Tibial artery (tissue), 4 donors: ENCODE results near the gene TAPBP.
A peak's percentile ranks its signal among the peaks of the same experiment; 100 is the strongest.
"Not testable (repeated sequence)": the region's sequence is repeated elsewhere in the genome, so short reads cannot be mapped to it uniquely, and the experiment has no call there.

Experiments used
- DNase-seq, 2 donors: peaks; one replicate each; pipeline ENCODE4 v3.0.0-alpha.2; 2019
- H3K27ac ChIP-seq, 2 donors: fragments of 200-600 bp; sonication (generic) in 1 of 2; 1 replicate in 1 of 2; 2 replicates in 1 of 2; pipeline ENCODE4 v1.5.1; 2018 to 2019; ENCODE audit warnings: mild to moderate bottlenecking in 1 of 2
- H3K27me3 ChIP-seq, 2 donors: fragments of 200-600 bp; sonication (generic) in 1 of 2; one replicate each; pipeline versions ENCODE4 v1.5.1 to v1.6.0; 2016 to 2019
- H3K36me3 ChIP-seq, 3 donors: fragments of 200-600 bp; sonication (generic) in 2 of 3; one replicate each; pipeline ENCODE4 v1.5.1; 2016 to 2019; ENCODE audit warnings: mild to moderate bottlenecking in 2 of 3
- H3K4me1 ChIP-seq, 4 donors: fragments of 200-600 bp; sonication (generic) in 2 of 4; 1 replicate in 3 of 4; 2 replicates in 1 of 4; pipeline ENCODE4 v1.5.1; 2016 to 2019
- H3K4me3 ChIP-seq, 2 donors: fragments of 200-600 bp; sonication (generic) in 1 of 2; 1 replicate in 1 of 2; 2 replicates in 1 of 2; pipeline ENCODE4 v1.5.1; 2018 to 2019; ENCODE audit warnings: mild to moderate bottlenecking in 2 of 2
- H3K9me3 ChIP-seq, 3 donors: fragments of 200-600 bp; sonication (generic) in 1 of 3; one replicate each; pipeline ENCODE4 v1.5.1; 2016 to 2019
- intact Hi-C: fragments of 100-400 bp; cut with DNase I; formaldehyde crosslinking; loops from one replicate; pipeline ENCODE4 v1.15.0; 2023; ENCODE audit warnings: low total_unique reads
- TF ChIP-seq, protein P1 (sequence below), 2 experiments: fragments of 200-600 bp in 1 of 2; fragments of 450-650 bp in 1 of 2; IDR thresholded peaks; one replicate each; pipeline ENCODE4 v1.5.1; 2017 to 2019; ENCODE audit warnings: antibody characterized with exemption in 2 of 2, mild to moderate bottlenecking in 1 of 2, moderate library complexity in 1 of 2

TAPBP gene

DNA sequence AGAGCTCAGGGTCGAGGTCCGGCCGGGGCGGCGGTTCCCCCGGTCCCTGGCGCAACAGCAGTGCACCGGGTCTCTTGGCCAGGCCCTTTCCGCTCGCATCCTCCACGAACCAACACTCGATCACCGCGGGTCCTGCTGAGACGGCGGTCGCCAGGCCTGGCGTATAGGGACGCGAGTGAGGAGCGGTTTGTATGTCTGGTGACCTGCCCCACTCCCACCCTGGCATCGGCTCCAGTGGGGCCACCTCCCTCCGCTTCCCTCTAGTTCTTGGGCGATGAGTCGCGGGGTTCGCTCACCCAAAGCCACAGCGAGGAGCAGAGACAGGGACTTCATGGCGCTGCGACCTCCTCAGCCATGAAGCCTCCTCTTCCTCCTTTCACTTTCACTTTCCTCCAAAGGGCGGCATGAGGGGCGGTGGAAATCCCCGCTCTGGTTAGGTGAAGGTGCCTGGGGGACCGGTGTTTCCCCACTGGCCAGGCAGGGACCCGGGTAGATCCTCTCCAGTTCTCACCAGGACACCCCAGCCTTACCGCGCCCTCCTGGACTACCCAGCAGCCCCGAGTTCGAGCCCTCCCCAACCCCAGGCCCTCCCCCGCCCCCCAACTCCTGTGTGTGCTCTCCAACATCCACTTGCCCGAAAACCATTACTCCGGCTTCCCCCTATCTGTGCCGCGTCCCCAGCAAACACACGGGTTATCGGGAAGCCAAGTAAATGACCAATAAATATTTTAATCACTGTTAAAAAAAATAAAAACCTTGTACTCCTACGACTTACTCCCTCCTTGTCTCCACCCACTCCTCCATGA lies at the start of gene TAPBP:
Gene TAPBP (minus strand): TSS at position 370 of the 806 bp plus-strand sequence. CDS start 37 bp downstream, at position 333.
- TF ChIP-seq, protein P1, sequence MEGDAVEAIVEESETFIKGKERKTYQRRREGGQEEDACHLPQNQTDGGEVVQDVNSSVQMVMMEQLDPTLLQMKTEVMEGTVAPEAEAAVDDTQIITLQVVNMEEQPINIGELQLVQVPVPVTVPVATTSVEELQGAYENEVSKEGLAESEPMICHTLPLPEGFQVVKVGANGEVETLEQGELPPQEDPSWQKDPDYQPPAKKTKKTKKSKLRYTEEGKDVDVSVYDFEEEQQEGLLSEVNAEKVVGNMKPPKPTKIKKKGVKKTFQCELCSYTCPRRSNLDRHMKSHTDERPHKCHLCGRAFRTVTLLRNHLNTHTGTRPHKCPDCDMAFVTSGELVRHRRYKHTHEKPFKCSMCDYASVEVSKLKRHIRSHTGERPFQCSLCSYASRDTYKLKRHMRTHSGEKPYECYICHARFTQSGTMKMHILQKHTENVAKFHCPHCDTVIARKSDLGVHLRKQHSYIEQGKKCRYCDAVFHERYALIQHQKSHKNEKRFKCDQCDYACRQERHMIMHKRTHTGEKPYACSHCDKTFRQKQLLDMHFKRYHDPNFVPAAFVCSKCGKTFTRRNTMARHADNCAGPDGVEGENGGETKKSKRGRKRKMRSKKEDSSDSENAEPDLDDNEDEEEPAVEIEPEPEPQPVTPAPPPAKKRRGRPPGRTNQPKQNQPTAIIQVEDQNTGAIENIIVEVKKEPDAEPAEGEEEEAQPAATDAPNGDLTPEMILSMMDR (IDR thresholded peaks at IDR 0.05), result peak in 1 of 2 experiments; percentile 10
- Histone ChIP-seq H3K36me3 (peaks cover 1 to 27% (median 4%) of the 10 kb centered on the region in 3 donors), H3K4me3 (peak within 1 kb of the TSS; percentile 83 to 94), H3K27me3 (no peaks in the 10 kb centered on the region), H3K27ac (peak within 1 kb of the TSS; percentile 95), H3K9me3 (no peaks in the 10 kb centered on the region), H3K4me1 (peaks cover 0 to 53% (median 41%) of the 10 kb centered on the region in 4 donors)
- peak; percentile 60 to 83 for DNase-seq
- intact Hi-C loops, result loop anchor here (10.0 kb wide), 1 partner anchor 111 kb away; the partner anchor contains the start of gene SYNGAP1

DNA sequence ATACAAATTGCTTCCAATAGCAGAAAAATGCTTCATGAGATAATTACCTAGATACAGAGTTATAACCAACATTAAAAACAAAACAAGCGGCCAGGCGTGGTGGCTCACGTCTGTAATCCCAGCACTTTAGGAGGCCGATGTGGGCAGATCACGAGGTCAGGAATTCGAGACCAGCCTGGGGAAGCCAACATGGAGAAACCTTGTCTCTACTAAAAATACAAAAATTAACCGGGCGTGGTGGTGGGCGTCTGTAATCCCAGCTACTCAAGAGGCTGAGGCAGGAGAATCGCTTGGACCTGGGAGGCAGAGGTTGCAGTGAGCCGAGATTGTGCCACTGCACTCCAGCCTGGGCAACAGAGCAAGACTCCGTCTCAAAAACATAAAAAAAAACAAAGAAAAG lies 49.6 kb upstream of the TAPBP start:
- H3K27ac ChIP-seq, H3K9me3 ChIP-seq, H3K36me3 ChIP-seq, intact Hi-C loops, H3K4me1 ChIP-seq, H3K4me3 ChIP-seq, DNase-seq: not testable (repeated sequence)
- H3K27me3 ChIP-seq, result peaks cover 0 to 15% of the 10 kb centered on the region in 2 donors

DNA sequence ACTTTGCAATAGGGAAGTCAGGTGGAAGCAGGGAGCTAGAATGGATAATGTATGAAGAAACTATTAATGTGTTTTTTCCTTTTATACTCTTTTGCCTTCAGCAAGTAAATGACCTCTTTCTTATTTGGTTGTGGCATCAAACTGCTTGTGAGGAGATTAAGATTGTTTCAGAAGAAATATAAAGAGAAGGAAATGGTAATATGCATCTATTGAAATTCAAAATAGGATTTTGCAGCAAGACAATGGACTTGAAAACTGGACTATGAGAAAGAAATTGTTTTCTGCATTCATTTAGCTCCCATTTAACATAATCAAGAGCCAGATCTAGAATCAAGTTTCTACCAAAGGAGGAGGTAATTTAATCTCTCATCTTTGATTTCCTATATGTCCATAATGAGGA lies 45.5 kb upstream of the TAPBP start:
- Histone ChIP-seq H3K36me3 (no peaks in the 10 kb centered on the region), H3K27me3 (peaks cover 0 to 29% of the 10 kb centered on the region in 2 donors), H3K4me3 (no peak overlapping the region), H3K9me3 (no peaks in the 10 kb centered on the region), H3K27ac (no peak overlapping the region), H3K4me1 (no peaks in the 10 kb centered on the region)
- DNase-seq, result no peak
- TF ChIP-seq, protein P1 (IDR thresholded peaks at IDR 0.05), result no peak
- intact Hi-C loops, result no loop called here

DNA sequence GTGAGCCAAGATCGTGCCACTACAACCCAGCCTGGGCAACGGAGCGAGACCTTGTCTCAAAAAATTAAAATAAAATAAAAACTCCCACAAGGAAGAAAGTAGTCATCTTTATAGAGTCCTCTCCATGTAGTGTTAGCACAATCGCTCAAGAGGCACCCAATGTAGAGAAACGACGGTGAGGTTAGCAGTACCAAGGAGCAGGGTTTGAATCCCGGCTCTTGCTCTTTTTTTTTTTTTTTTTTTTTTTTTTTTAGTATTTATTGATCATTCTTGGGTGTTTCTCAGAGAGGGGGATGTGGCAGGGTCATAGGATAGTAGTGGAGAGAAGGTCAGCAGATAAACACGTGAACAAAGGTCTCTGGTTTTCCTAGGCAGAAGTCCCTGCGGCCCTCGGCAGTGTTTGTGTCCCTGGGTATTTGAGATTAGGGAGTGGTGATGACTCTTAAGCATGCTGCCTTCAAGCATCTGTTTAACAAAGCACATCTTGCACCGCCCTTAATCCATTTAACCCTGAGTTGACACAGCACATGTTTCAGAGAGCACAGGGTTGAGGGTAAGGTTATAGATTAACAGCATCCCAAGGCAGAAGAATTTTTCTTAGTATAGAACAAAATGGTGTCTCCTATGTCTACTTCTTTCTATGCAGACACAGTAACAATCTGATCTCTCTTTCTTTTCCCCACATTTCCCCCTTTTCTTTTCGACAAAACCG lies 43.4 kb upstream of the TAPBP start:
- not testable (repeated sequence) for H3K4me1 ChIP-seq

DNA sequence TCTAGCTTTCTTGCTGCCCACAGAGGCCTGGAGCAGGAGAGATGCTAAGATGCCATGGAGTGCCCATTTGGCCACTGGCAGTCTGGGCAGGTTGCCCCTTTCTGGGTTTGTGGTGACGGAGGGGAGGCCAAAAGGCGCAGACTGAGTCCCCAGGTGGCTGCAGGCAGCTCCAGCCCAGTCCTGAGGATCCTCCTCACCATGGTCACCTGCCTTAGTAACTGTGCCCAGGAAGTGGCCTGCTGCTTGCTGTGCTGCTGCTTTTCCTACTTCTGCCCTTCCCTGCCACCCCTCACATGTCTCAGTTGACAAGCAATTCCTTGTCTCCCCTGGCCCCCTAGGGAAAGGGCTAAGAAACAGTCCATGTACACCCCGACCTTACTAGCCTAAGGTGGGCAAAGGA lies 42.4 kb upstream of the TAPBP start:
- Histone ChIP-seq H3K36me3 (no peaks in the 10 kb centered on the region), H3K27me3 (peaks cover 0 to 21% of the 10 kb centered on the region in 2 donors), H3K4me1 (no peaks in the 10 kb centered on the region), H3K27ac (no peak overlapping the region), H3K9me3 (no peaks in the 10 kb centered on the region), H3K4me3 (no peak overlapping the region)
- no peak for DNase-seq
- intact Hi-C loops, result no loop called here
- TF ChIP-seq, protein P1 (IDR thresholded peaks at IDR 0.05), result no peak

More for the DNA sequence above, 43.4 kb upstream of the TAPBP start:
- H3K27ac ChIP-seq, intact Hi-C loops, H3K36me3 ChIP-seq, DNase-seq, H3K9me3 ChIP-seq, H3K4me3 ChIP-seq: not testable (repeated sequence)
- H3K27me3 ChIP-seq, result peaks cover 0 to 21% of the 10 kb centered on the region in 2 donors

DNA sequence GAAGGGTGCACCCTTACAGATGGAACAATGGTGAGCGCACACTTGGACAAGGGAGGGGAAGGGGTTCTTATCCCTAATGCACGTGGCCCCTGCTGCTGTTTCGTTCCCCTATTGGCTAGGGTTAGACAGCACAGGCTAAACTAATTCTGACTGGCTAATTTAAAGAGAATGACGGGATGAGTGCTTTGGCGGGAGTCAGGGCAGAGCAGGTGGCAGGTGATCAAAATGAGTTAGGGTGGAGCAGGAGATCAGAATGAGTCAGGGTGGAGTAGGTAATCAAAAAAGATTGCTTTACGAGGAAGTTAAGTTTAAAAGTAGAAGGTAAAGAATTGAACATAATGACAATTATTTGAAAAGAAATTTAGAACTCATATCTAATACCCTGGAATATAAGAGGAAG lies 42.0 kb upstream of the TAPBP start:
- H3K4me3 ChIP-seq, H3K27ac ChIP-seq, H3K36me3 ChIP-seq, H3K9me3 ChIP-seq, H3K4me1 ChIP-seq, DNase-seq: not testable (repeated sequence)
- intact Hi-C loops, result loop anchor here (2.0 kb wide), 1 partner anchor 21 kb away; no protein-coding TSS in a partner anchor
- peaks cover 0 to 21% of the 10 kb centered on the region in 2 donors for H3K27me3 ChIP-seq

- DNase-seq, result no peak
- Histone ChIP-seq H3K27ac (no peak overlapping the region), H3K9me3 (no peaks in the 10 kb centered on the region), H3K4me1 (peaks cover 0 to 10% (median 4%) of the 10 kb centered on the region in 4 donors), H3K27me3 (no peaks in the 10 kb centered on the region), H3K36me3 (no peaks in the 10 kb centered on the region), H3K4me3 (no peak overlapping the region)
- intact Hi-C loops, result no loop called here
- TF ChIP-seq, protein P1 (IDR thresholded peaks at IDR 0.05), result no peak
Measured at GRCh38 chr6:33347816-33348215, 33.9 kb upstream of the TAPBP start.

- H3K27me3 ChIP-seq, DNase-seq, H3K4me3 ChIP-seq, H3K36me3 ChIP-seq, intact Hi-C loops, H3K9me3 ChIP-seq, H3K4me1 ChIP-seq, H3K27ac ChIP-seq: not testable (repeated sequence)
Measured at GRCh38 chr6:33346972-33347371, 33.1 kb upstream of the TAPBP start.
